GM18870 (cell line): ENCODE results near the gene ELAVL3.
"Not testable (repeated sequence)": the region's sequence is repeated elsewhere in the genome, so short reads cannot be mapped to it uniquely, and the experiment has no call there.

Source experiments
- ATAC-seq: cut with Tn5 transposase; IDR thresholded peaks from one replicate; pipeline ENCODE4 v1.9.1; 2021; ENCODE audit warnings: moderate library complexity; ENCODE audit not compliant: unreplicated experiment

The ELAVL3 gene

GRCh38 chr19:11486661-11487503, 6.0 kb upstream of the ELAVL3 start:
- ATAC-seq = no peak

- no peak for ATAC-seq
These were observed 4.5 kb upstream of the ELAVL3 start for GRCh38 chr19:11485245-11485837.

GRCh38 chr19:11483366-11484111, 2.7 kb upstream of the ELAVL3 start:
- no peak for ATAC-seq

GRCh38 chr19:11482384-11483050, 1.7 kb upstream of the ELAVL3 start:
- ATAC-seq = no peak

- no peak for ATAC-seq
These were observed 913 bp upstream of the ELAVL3 start for GRCh38 chr19:11481534-11482383.

GRCh38 chr19:11479898-11480714, 740 bp downstream of the ELAVL3 start:
- ATAC-seq = no peak

GRCh38 chr19:11479090-11479897, 1.6 kb downstream of the ELAVL3 start:
- ATAC-seq = no peak

- no peak for ATAC-seq
These were observed 2.4 kb downstream of the ELAVL3 start for GRCh38 chr19:11478167-11479089.

- ATAC-seq = no peak
These were observed 5.0 kb downstream of the ELAVL3 start for GRCh38 chr19:11475861-11476260.

GRCh38 chr19:11475343-11475742, 5.5 kb downstream of the ELAVL3 start:
- not testable (repeated sequence) for ATAC-seq

GRCh38 chr19:11473725-11474124, 7.1 kb downstream of the ELAVL3 start:
- ATAC-seq = no peak

GRCh38 chr19:11468266-11468845, 12.5 kb downstream of the ELAVL3 start:
- ATAC-seq = not testable (repeated sequence)

GRCh38 chr19:11465600-11465999, 15.2 kb downstream of the ELAVL3 start:
- ATAC-seq = no peak

GRCh38 chr19:11464333-11465265, 16.2 kb downstream of the ELAVL3 start:
- ATAC-seq = no peak

- no peak for ATAC-seq
These were observed 17.5 kb downstream of the ELAVL3 start for GRCh38 chr19:11463391-11463790.

GRCh38 chr19:11461453-11461852, 19.4 kb downstream of the ELAVL3 start:
- no peak for ATAC-seq
